ENCODE data around the gene PMPCA. TPM values are rescaled to one million over a fixed set of nuclear protein-coding genes. Genes with fewer than 3 reads are reported as not detected.

PMPCA gene
- polyA plus RNA-seq, 5 donors, result 42.6 to 55.4 (median 50.2) TPM

- no peak for DNase-seq
Observed at GRCh38 chr9:136454026-136454796, 43.8 kb downstream of the PMPCA start.

DNA sequence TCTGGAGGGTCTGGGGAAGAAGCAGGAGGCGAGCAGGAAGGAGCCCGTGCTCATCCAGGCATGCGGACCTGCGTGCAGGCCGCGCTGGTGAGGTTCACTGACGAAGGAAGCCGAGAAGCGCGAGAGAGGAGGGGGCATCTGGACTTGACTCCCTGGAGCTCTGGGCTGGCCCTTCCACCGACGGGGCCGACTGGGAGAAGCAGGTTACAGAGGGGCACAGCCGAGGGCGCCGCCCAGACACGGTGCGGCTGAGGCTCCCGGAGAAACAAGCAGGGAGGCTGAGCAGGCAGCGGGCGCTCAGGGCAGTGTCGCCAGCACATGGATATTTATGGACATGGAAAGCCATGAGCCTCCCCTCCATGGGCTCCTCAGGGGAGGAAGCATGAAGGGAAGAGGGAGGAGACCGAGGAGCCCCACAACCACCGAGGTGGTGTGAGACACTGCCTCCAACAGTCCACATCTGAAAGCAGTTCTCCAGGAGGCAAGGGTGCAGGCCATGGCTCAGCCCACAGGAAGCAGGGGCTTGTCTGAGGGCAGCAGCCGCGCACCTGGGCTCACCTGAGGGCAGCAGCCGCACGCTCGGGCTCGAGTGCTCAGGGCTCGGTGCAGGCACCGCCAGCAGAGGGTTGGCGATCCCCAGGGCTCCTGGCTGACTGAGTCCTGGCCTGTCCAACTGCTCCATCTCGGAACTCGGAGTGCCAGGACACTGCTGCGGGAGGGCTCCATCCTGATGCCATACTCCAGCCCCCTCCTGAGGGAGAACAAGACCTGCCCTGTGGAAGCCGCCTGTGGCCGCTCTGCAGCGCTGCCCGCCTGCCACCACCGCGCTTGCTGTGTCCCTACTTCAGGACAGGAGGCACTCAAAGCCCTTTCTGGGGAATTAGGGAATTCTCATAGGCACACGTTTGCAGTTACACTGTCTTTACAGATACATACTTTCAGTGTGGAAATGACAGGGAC lies 44.9 kb downstream of the PMPCA start:
- no peak for DNase-seq

DNA sequence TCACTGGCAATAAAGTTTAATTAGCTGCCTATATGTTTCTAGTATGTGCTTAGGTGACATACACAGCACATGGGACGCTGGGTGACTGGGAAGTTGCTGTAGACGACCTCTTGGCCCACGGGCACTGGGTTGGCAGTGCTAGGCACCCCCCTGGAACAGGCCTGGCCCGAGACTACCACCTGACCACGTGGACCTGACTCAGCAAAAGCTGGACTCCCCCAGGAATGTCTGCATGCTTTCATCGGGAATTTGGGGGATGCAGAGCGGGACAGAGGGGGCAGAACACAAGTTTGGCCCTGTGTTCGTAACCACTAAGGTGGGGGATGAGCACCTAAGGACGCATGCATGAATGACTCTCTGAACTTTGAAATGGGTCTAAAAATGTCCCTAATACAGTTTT lies 45.8 kb downstream of the PMPCA start:
- no peak for DNase-seq

GRCh38 chr9:136457326-136457725 lies 46.9 kb downstream of the PMPCA start:
- DNase-seq, result no peak

- no peak for DNase-seq
Observed at GRCh38 chr9:136459425-136459824, 49.0 kb downstream of the PMPCA start.

DNA sequence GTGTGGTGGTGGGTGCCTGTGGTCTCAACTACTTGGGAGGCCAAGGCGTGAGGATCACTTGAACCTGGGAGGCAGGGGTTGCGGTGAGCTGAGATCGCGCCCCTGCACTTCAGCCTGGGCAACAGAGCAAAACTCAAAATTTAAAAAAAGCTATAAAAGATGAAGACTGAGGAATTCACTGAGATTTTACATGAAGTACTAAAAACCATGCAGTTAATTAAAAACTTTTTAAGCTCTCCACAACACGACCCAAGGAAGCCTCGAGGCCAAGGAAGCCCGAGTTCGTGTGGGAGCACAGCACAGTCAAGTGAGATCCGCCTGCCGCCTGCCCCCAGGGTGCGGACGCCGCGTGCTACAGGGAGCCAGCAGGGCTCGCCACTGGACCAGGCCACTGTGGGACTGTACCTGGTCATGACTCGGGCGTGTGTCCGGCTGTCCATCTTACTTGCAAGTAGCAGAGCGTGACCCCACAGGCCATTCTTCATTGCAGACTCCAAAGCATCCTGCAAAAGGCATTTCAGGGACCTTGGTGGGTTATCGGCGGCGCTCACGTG lies 50.4 kb downstream of the PMPCA start:
- DNase-seq, result no peak

DNA sequence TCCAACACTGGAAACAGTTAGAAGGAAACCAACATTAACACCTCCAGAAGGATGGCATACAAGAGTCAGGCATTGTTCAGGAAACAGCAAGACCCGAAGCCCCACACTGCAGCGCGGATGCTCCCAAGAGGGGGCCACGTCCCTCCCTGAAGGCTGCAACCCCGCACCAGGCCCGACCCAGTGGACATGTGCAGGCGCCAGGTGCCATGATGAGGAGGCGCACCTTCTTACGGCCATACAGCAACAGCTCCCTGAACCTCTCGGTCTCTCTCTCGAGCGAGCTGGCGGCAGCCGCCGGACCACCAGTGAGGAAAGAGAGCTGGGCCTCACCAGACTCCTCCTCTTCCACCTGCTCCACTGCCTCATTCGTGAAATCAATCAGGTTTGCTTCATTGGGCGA lies 52.2 kb downstream of the PMPCA start:
- DNase-seq, result no peak

GRCh38 chr9:136463578-136463977 lies 53.1 kb downstream of the PMPCA start:
- no peak for DNase-seq

DNA sequence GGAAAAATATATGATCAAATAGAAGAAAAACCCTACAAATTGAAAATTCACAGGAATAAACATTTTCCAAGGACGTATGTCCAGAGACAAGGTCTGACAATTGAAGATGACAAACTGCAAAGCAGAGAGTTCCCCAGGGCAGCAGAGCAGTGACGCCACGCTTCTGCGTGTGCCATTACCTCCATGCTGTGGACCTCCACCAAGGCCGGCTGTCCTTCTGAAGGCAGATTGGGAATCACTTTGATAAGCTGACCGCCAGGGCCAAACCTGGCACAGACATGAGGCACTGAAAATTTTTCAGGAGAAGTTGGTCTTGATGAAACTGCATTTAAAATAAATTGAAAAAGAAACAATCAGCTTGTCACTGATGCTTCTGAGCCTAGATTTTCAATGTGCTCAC lies 53.8 kb downstream of the PMPCA start:
- DNase-seq, result no peak

- DNase-seq, result no peak
Observed at GRCh38 chr9:136465500-136466154, 55.2 kb downstream of the PMPCA start.

DNA sequence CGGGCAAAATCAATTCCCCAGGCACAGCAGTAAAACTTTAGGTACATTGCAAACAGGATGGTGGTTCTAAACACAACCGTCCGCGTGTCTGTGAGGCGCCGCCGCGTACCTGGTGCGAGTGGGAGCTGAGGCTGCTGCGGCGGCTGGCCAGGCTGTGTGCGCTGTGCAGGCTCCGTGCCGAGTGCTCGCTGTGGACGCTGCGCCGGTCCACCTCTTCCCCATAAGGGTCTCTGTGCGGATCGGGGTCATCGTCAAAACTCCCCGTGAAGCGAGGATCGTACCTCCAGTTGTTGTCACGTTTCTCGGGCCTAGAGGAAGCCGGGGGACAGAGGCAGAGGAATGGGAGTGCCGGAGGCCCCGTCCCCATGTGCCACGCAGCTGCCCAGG lies 55.7 kb downstream of the PMPCA start:
- no peak for DNase-seq

DNA sequence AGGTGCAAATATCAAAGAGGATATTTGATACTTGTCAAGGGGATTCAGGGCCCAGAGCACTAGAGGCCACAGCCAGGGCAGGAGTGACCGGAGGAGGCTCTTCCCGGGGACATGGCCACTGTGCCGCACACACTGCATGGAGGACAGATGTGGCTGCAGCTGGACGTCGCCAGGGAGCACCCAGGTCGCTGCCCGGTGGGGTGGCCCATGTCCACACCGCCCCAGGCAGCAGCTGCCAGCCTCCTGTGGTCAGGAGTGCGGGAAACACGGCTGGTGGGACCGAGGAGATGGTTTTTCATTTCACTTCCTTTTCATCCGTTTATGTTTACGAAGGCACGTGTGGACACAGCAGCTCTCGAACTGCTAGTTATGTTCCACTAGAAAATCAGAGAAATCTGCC lies 57.3 kb downstream of the PMPCA start:
- DNase-seq, result no peak

- no peak for DNase-seq
Observed at GRCh38 chr9:136470356-136470755, 59.9 kb downstream of the PMPCA start.

GRCh38 chr9:136470792-136471469 lies 60.5 kb downstream of the PMPCA start:
- no peak for DNase-seq

- DNase-seq, result no peak
Observed at GRCh38 chr9:136471802-136472487, 61.5 kb downstream of the PMPCA start.

- no peak for DNase-seq
Observed at GRCh38 chr9:136472640-136473353, 62.3 kb downstream of the PMPCA start.

DNA sequence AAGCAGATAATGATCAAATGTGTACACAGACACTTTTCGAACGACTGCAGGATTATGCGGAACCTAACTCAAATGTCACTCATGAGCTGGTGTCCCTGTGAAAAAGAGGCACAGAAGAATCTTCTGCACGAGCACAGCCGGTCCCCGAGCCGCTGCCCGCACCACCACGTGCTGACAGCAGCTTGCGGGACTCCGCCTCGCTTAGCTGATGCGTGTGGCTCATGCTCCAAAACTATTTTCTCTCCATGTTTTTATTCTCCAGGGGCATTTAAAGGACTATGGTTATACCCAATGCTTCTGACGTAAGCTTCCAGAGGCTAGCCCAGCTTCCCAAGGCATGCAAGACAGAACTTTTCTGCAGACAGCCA lies 62.9 kb downstream of the PMPCA start:
- no peak for DNase-seq

All from right lung (tissue), 5 donors.